Measurements from ENCODE around the gene KCNJ1.

Gene KCNJ1

DNA sequence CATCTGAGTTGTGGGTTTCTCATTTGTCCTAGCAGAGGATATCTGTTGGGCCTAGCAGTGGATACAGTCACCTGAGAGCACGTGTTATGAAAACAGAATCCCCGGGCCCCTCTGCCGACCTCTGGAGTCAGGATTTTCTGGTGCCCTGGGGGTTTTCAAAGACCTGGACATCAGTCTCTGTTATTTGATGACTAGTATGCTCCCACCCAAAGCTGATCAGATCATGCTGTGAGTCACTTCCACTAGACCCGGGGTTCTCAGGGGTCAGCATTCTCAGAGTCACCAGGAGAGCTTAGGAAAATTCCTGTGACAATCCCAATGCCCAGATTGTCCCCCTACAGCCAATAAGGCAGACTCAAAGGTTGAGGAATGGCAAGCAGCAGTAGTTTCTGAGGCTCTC is 38.7 kb downstream of the KCNJ1 start:
- no peak overlapping the region for H3K27ac ChIP-seq (ENCODE audit: low read length)
- H3K4me3 ChIP-seq (ENCODE audit: low read depth in 1 of 2, low read length in 2 of 2) = no peak overlapping the region
- no peaks in the 10 kb centered on the region for H3K9me3 ChIP-seq (ENCODE audit: control insufficient read depth in 1 of 2, low read length in 2 of 2)
- no peaks in the 10 kb centered on the region for H3K27me3 ChIP-seq (ENCODE audit: low read depth, low read length)
- peaks cover 0 to 4% of the 10 kb centered on the region in 2 donors for H3K4me1 ChIP-seq (ENCODE audit: control insufficient read depth in 1 of 2, insufficient read depth in 2 of 2, low read length in 2 of 2)
- no peaks in the 10 kb centered on the region for H3K36me3 ChIP-seq (ENCODE audit: control insufficient read depth in 1 of 2, insufficient read depth in 2 of 2, low read length in 2 of 2)

DNA sequence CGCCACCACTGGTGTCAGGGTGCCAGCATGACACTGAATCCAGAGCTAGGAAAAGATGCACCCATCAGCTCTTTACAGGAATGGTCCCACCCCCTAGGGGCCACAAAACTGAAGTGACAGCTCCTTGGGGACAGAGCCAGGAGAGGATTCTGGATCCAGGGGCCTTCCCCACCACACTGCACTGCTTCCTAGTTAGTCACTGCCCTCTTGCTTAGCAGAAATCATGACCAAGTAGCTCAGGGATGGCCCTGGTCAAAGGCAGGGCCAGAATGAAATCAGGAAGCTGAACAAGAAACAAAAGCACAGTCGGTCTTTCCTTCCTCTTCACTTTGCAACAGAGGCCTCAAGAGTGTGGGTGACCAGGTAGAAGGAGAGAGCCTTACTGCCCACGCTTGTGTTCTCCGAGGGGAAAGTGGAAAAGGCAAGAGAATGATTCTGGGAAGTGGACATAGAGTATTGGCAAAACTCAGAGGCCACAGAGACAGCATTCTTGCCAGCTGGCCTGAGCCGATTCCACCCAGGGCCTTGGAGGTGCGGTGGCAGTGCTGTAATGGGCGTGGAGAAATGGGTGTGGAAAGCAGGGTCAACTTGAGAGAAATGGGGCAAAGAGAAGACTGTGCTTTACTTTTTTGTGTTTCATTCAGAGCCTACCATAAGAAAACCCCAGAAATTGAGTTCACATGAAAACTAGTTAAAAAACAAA is 39.8 kb downstream of the KCNJ1 start:
- Histone ChIP-seq H3K36me3 (ENCODE audit: control insufficient read depth in 1 of 2, insufficient read depth in 2 of 2, low read length in 2 of 2) (no peaks in the 10 kb centered on the region), H3K4me1 (ENCODE audit: control insufficient read depth in 1 of 2, insufficient read depth in 2 of 2, low read length in 2 of 2) (peaks cover 0 to 4% of the 10 kb centered on the region in 2 donors), H3K27ac (ENCODE audit: low read length) (no peak overlapping the region), H3K27me3 (ENCODE audit: low read depth, low read length) (no peaks in the 10 kb centered on the region), H3K9me3 (ENCODE audit: control insufficient read depth in 1 of 2, low read length in 2 of 2) (no peaks in the 10 kb centered on the region), H3K4me3 (ENCODE audit: low read depth in 1 of 2, low read length in 2 of 2) (no peak overlapping the region)

GRCh38 chr11:128825050-128825784 is 41.9 kb downstream of the KCNJ1 start:
- peaks cover 0 to 4% of the 10 kb centered on the region in 2 donors for H3K4me1 ChIP-seq (ENCODE audit: control insufficient read depth in 1 of 2, insufficient read depth in 2 of 2, low read length in 2 of 2)
- H3K4me3 ChIP-seq (ENCODE audit: low read depth in 1 of 2, low read length in 2 of 2) = no peak overlapping the region
- no peaks in the 10 kb centered on the region for H3K36me3 ChIP-seq (ENCODE audit: control insufficient read depth in 1 of 2, insufficient read depth in 2 of 2, low read length in 2 of 2)
- H3K27me3 ChIP-seq (ENCODE audit: low read depth, low read length) = no peaks in the 10 kb centered on the region
- H3K27ac ChIP-seq (ENCODE audit: low read length) = no peak overlapping the region
- no peaks in the 10 kb centered on the region for H3K9me3 ChIP-seq (ENCODE audit: control insufficient read depth in 1 of 2, low read length in 2 of 2)

DNA sequence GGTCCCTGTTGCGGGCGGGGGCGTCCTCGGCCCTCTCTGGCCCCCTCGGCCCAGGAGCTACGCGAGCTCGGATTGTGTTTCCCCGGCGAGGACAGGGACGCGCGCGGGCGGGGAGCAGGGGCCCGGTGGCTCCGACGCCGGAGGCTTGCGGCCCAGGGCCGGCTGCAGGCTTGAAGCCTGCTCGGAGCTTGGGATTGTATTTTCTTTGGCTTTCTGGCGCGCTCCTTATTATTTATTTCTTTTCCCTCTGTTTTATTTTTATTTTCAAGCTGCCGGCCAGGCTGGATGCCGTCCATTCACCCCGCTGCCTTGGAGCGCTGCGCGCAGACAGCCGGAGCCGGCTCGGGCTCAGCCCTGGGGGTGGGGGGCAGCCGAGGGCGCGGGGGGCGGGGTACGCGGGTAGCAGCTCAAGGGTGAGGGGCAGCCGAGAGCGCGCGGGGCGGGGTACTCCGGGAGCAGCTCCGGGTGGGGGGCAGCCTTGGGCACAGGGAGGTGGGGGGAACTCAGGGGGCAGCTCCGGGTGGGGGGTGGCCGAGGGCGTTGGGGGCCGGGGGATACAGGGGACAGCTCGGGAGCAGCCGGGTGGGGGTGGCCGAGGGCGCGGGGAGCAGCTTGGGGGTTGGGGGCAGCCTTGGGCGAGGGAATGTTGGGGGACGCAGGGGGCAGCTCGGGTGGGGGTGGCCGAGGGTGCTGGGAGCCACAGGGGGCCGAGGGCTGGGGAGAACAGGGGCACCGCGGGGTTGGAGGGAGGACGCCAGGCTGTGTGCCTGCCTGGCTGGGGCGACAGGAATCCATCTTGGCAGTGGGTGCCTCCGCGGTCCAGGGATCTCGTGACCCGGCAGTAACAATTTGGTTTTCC is 42.7 kb downstream of the KCNJ1 start:
- H3K4me3 ChIP-seq (ENCODE audit: low read depth in 1 of 2, low read length in 2 of 2) = peak overlapping the region in 1 of 2 donors; percentile 21
- H3K9me3 ChIP-seq (ENCODE audit: control insufficient read depth in 1 of 2, low read length in 2 of 2) = no peaks in the 10 kb centered on the region
- H3K27me3 ChIP-seq (ENCODE audit: low read depth, low read length) = no peaks in the 10 kb centered on the region
- H3K27ac ChIP-seq (ENCODE audit: low read length) = no peak overlapping the region
- no peaks in the 10 kb centered on the region for H3K36me3 ChIP-seq (ENCODE audit: control insufficient read depth in 1 of 2, insufficient read depth in 2 of 2, low read length in 2 of 2)
- H3K4me1 ChIP-seq (ENCODE audit: control insufficient read depth in 1 of 2, insufficient read depth in 2 of 2, low read length in 2 of 2) = peaks cover 0 to 4% of the 10 kb centered on the region in 2 donors

DNA sequence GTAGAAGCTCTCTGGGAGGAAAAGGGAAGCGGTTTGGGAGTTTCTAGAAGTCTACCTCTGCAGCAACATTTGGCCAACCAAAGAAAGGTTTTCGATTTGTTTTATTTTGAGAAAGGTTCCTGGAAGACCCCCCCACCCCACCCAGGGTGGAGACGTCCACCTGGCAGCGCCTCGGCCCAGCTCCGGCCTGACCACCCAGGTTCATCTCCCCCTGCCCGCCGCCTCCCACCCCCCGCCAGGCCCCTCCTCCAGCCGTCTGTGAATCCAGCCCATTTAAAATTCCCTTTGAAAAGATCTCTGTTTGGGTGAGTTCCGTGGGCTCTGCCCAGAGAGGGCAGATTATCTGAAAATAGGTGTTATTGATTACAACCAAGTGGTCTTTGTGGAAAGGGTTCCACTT is 43.3 kb downstream of the KCNJ1 start:
- Histone ChIP-seq H3K4me3 (ENCODE audit: low read depth in 1 of 2, low read length in 2 of 2) (peak overlapping the region in 1 of 2 donors; percentile 21), H3K4me1 (ENCODE audit: control insufficient read depth in 1 of 2, insufficient read depth in 2 of 2, low read length in 2 of 2) (peaks cover 0 to 4% of the 10 kb centered on the region in 2 donors), H3K27me3 (ENCODE audit: low read depth, low read length) (no peaks in the 10 kb centered on the region), H3K9me3 (ENCODE audit: control insufficient read depth in 1 of 2, low read length in 2 of 2) (no peaks in the 10 kb centered on the region), H3K27ac (ENCODE audit: low read length) (no peak overlapping the region), H3K36me3 (ENCODE audit: control insufficient read depth in 1 of 2, insufficient read depth in 2 of 2, low read length in 2 of 2) (no peaks in the 10 kb centered on the region)

DNA sequence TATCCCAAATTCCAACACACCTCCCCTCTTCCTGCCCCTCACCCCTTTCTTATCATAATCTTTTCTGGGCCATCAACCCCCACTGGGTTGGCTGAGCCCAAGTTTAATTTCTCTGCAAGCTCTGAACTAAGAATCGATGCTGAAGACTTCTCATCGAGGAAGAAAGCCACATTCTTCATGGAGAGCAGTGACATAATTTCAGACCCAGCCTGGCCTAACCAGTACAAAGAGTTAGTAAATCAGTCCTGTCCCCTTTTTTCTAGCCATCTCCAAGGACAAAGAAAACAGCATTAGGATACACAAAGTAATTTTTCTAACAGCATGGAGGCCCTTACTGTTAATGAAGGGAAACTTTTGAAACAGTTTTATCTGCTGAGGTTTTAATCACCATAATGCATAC is 45.0 kb downstream of the KCNJ1 start:
- Histone ChIP-seq H3K27ac (ENCODE audit: low read length) (no peak overlapping the region), H3K36me3 (ENCODE audit: control insufficient read depth in 1 of 2, insufficient read depth in 2 of 2, low read length in 2 of 2) (no peaks in the 10 kb centered on the region), H3K4me3 (ENCODE audit: low read depth in 1 of 2, low read length in 2 of 2) (no peak overlapping the region), H3K27me3 (ENCODE audit: low read depth, low read length) (no peaks in the 10 kb centered on the region), H3K4me1 (ENCODE audit: control insufficient read depth in 1 of 2, insufficient read depth in 2 of 2, low read length in 2 of 2) (peaks cover 0 to 4% of the 10 kb centered on the region in 2 donors), H3K9me3 (ENCODE audit: control insufficient read depth in 1 of 2, low read length in 2 of 2) (no peaks in the 10 kb centered on the region)

GRCh38 chr11:128821556-128821955 is 45.5 kb downstream of the KCNJ1 start:
- no peaks in the 10 kb centered on the region for H3K9me3 ChIP-seq (ENCODE audit: control insufficient read depth in 1 of 2, low read length in 2 of 2)
- H3K4me1 ChIP-seq (ENCODE audit: control insufficient read depth in 1 of 2, insufficient read depth in 2 of 2, low read length in 2 of 2) = peaks cover 0 to 4% of the 10 kb centered on the region in 2 donors
- H3K27me3 ChIP-seq (ENCODE audit: low read depth, low read length) = no peaks in the 10 kb centered on the region
- no peaks in the 10 kb centered on the region for H3K36me3 ChIP-seq (ENCODE audit: control insufficient read depth in 1 of 2, insufficient read depth in 2 of 2, low read length in 2 of 2)
- H3K27ac ChIP-seq (ENCODE audit: low read length) = no peak overlapping the region
- H3K4me3 ChIP-seq (ENCODE audit: low read depth in 1 of 2, low read length in 2 of 2) = no peak overlapping the region

GRCh38 chr11:128819198-128819597 is 47.9 kb downstream of the KCNJ1 start:
- no peak overlapping the region for H3K4me3 ChIP-seq (ENCODE audit: low read depth in 1 of 2, low read length in 2 of 2)
- no peak overlapping the region for H3K27ac ChIP-seq (ENCODE audit: low read length)
- no peaks in the 10 kb centered on the region for H3K27me3 ChIP-seq (ENCODE audit: low read depth, low read length)
- no peaks in the 10 kb centered on the region for H3K36me3 ChIP-seq (ENCODE audit: control insufficient read depth in 1 of 2, insufficient read depth in 2 of 2, low read length in 2 of 2)
- H3K9me3 ChIP-seq (ENCODE audit: control insufficient read depth in 1 of 2, low read length in 2 of 2) = no peaks in the 10 kb centered on the region
- H3K4me1 ChIP-seq (ENCODE audit: control insufficient read depth in 1 of 2, insufficient read depth in 2 of 2, low read length in 2 of 2) = peaks cover 0 to 3% of the 10 kb centered on the region in 2 donors

DNA sequence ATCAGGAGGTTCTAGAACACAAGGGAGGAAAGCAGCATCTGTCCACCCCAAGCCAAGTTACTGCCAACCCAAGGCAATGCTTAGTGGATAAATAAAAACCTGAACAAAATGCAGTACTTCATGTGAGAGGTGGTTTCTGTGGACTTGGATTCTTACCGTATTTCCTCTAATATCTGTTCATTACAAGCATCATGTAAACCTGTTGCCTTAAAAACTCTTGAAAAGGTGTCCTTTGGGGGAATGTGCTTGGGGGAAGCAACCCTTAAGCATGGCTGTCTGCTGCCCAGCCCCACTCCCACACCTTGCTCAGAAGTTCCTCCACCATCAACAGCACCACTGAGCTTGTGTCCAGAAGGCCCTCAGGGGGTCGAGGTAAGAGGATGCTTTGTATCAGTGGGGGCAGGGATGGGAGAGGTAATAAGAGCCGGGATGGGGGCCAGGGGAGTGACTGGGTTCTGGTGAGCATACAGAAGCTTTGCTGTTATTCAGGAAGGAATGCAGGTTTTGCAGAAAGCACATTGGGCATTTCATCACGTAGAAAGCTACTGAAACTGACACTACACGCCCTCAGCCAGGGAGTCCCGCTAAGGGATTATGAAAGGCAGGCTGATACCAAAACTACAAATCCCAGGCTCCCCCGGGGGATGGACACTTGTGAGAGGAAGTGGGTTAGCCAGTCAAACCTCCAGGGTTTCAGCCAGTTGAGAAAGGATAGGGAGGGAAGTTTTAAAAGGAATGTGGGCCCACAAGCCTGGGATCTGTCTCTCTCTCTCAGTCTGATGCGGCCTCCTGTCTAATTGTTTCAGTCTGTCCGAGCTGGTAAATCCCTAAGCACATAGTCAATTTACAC is 52.0 kb downstream of the KCNJ1 start:
- no peaks in the 10 kb centered on the region for H3K36me3 ChIP-seq (ENCODE audit: control insufficient read depth in 1 of 2, insufficient read depth in 2 of 2, low read length in 2 of 2)
- H3K9me3 ChIP-seq (ENCODE audit: control insufficient read depth in 1 of 2, low read length in 2 of 2) = no peaks in the 10 kb centered on the region
- no peak overlapping the region for H3K27ac ChIP-seq (ENCODE audit: low read length)
- no peaks in the 10 kb centered on the region for H3K4me1 ChIP-seq (ENCODE audit: control insufficient read depth in 1 of 2, insufficient read depth in 2 of 2, low read length in 2 of 2)
- H3K27me3 ChIP-seq (ENCODE audit: low read depth, low read length) = no peaks in the 10 kb centered on the region
- H3K4me3 ChIP-seq (ENCODE audit: low read depth in 1 of 2, low read length in 2 of 2) = no peak overlapping the region

DNA sequence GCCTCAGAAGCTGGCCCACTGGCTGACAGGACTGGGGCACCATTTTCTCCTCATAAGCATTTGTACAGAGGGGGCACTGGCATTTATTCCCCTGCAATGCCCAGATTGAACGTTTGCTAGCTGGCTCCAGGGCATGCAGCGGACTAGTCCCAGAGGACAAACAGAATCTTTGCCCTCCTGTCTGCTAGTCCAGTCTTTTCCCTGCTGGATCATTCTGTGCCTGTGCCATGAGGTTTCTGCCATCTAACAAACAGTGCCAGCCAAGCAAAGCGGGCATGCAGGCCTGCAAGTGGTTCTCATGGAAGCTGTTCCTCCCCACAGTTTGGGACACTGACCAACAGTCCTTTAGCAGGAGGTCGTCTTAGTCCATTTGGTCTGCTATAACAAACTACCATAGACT is 53.4 kb downstream of the KCNJ1 start:
- H3K9me3 ChIP-seq (ENCODE audit: control insufficient read depth in 1 of 2, low read length in 2 of 2) = no peaks in the 10 kb centered on the region
- H3K36me3 ChIP-seq (ENCODE audit: control insufficient read depth in 1 of 2, insufficient read depth in 2 of 2, low read length in 2 of 2) = no peaks in the 10 kb centered on the region
- H3K27me3 ChIP-seq (ENCODE audit: low read depth, low read length) = no peaks in the 10 kb centered on the region
- no peak overlapping the region for H3K4me3 ChIP-seq (ENCODE audit: low read depth in 1 of 2, low read length in 2 of 2)
- H3K4me1 ChIP-seq (ENCODE audit: control insufficient read depth in 1 of 2, insufficient read depth in 2 of 2, low read length in 2 of 2) = no peaks in the 10 kb centered on the region
- H3K27ac ChIP-seq (ENCODE audit: low read length) = no peak overlapping the region
